Gastrocnemius medialis (tissue), 4 donors: ENCODE results near the gene ARID3B. TPM values are rescaled to one million over a fixed set of nuclear protein-coding genes. Genes with fewer than 3 reads are reported as not detected.
A peak's percentile ranks its signal among the peaks of the same experiment; 100 is the strongest.

Source experiments
- ATAC-seq, 2 donors: fragments of 150-250 bp; one replicate each; pipeline ENCODE4 v1.9.1; 2016
- DNase-seq, 2 donors: peaks; one replicate each; pipeline ENCODE4 v3.0.0-alpha.2; 2019
- H3K27ac ChIP-seq, 4 donors: fragments of 200-600 bp; sonication (generic); 1 replicate in 1 of 4; 2 replicates in 3 of 4; pipeline ENCODE4 v1.5.1; 2016 to 2018; ENCODE audit warnings: mild to moderate bottlenecking in 2 of 4, moderate library complexity in 1 of 4
- H3K27me3 ChIP-seq, 3 donors: fragments of 200-600 bp; sonication (generic) in 2 of 3; 1 replicate in 1 of 3; 2 replicates in 2 of 3; pipeline versions ENCODE4 v1.5.1 to v1.6.0; 2016 to 2019; ENCODE audit warnings: mild to moderate bottlenecking in 1 of 3, moderate library complexity in 1 of 3
- H3K36me3 ChIP-seq, 2 donors: fragments of 200-600 bp; sonication (generic) in 1 of 2; one replicate each; pipeline ENCODE4 v1.5.1; 2017 to 2018
- H3K4me1 ChIP-seq, 2 donors: fragments of 200-600 bp; sonication (generic) in 1 of 2; one replicate each; pipeline ENCODE4 v1.5.1; 2016 to 2017; ENCODE audit warnings: mild to moderate bottlenecking in 2 of 2
- H3K4me3 ChIP-seq, 4 donors: fragments of 200-600 bp; sonication (generic) in 3 of 4; 1 replicate in 1 of 4; 2 replicates in 3 of 4; pipeline ENCODE4 v1.5.1; 2016 to 2019; ENCODE audit warnings: mild to moderate bottlenecking in 2 of 4
- H3K9me3 ChIP-seq, 3 donors: fragments of 200-600 bp; sonication (generic) in 2 of 3; 1 replicate in 1 of 3; 2 replicates in 2 of 3; pipeline ENCODE4 v1.5.1; 2016 to 2019
- POLR2A ChIP-seq, 2 donors: fragments of 450-650 bp; IDR thresholded peaks; one replicate each; pipeline ENCODE4 v1.6.1; 2017; ENCODE audit warnings: antibody characterized with exemption in 2 of 2, mild to moderate bottlenecking in 2 of 2, moderate library complexity in 2 of 2
- in situ Hi-C, 4 donors: fragments of 200-750 bp; cut with MboI; loops; one replicate each; pipeline versions ENCODE4 v1.15.0 to v1.8.0; 2017; ENCODE audit warnings: low sequenced_read_pairs in 4 of 4
- intact Hi-C: fragments of 100-400 bp; cut with DNase I; formaldehyde crosslinking; loops from one replicate; pipeline ENCODE4 v1.15.1; 2023; ENCODE audit warnings: low total_unique reads
- total RNA-seq, 4 donors: library from RNA; depleted of rRNA; stranded (reverse); fragments of >200 nt; gene quantifications; one replicate each; pipeline versions ENCODE4 v1.1.0 to v1.2.3, GENCODE V29; 2016
- TF ChIP-seq, protein P1 (sequence below), 5 experiments: fragments of 450-650 bp in 3 of 5; fragments of 200-600 bp in 2 of 5; sonication (generic) in 2 of 5; IDR thresholded peaks in 4 of 5; conservative IDR thresholded peaks in 1 of 5; 1 replicate in 4 of 5; 2 replicates in 1 of 5; pipeline ENCODE4 v1.5.1; 2016 to 2019; ENCODE audit warnings: antibody characterized with exemption in 5 of 5, mild to moderate bottlenecking in 3 of 5, moderate library complexity in 3 of 5

Gene ARID3B
- total RNA-seq, 4 donors from 2014 or later: 1.8 to 6.7 (median 4.6) TPM

DNA sequence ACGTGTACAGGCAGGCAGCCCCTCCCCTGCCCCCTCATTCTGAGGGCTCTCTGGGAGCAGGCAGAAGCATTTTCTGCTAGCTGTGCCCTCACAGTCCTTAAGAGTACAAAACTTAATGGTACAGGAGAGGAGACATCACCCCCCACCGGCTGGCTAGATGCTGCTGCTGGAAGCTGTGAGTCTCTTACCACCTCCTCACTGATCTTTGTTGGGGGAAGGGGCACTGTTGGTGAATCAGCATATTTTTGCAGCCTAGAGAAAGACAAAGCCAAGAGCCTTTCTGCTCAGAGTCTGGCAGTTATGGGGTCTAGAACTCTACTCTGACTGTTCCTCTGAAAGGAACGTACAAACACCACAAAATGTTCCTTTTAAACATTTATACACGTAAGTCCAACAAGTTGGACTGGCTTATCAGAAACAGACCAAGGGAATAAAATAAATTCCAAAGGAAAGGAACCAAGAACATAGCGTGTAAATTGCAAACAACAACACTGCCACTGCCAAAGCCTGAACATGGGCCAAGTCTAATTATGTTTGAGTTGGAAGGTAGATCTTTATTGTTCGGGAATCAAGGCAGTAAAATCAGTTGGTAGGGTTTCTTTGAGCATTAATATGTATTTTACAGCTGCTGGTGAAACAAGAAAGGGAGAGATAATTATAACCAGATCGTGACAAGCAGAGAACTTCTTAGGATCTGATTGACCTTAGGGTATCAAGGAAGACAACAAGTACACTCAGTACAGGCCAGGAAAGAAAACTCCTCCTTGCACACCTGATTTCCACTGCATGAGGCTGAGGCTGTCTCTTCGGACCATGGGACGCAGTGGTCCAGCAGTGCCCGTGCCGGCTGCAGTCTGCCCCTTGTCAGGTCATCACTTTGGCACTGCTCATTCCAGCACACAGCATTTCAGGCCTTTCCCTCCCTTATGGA lies 102.0 kb downstream of the ARID3B start:
- Histone ChIP-seq H3K36me3 (peaks cover 0 to 17% of the 10 kb centered on the region in 2 donors), H3K9me3 (no peaks in the 10 kb centered on the region), H3K4me1 (peaks cover 45 to 61% of the 10 kb centered on the region in 2 donors), H3K27ac (peak overlapping the region; percentile 35 to 79 (median 44)), H3K27me3 (no peaks in the 10 kb centered on the region), H3K4me3 (peak overlapping the region in 1 of 4 donors; percentile 6)
- intact Hi-C loops (no loop called here), in situ Hi-C loops (loop anchor here in 3 of 4 donors (25.0 kb wide), 1 partner anchor 294 kb away; the partner anchor contains the start of gene COX5A (in 3 of the 3))
- DNase-seq (no peak), ATAC-seq (peak in 1 of 2 donors; percentile 72)
- no peak for TF ChIP-seq POLR2A (IDR thresholded peaks at IDR 0.05)
- TF ChIP-seq, protein P1, sequence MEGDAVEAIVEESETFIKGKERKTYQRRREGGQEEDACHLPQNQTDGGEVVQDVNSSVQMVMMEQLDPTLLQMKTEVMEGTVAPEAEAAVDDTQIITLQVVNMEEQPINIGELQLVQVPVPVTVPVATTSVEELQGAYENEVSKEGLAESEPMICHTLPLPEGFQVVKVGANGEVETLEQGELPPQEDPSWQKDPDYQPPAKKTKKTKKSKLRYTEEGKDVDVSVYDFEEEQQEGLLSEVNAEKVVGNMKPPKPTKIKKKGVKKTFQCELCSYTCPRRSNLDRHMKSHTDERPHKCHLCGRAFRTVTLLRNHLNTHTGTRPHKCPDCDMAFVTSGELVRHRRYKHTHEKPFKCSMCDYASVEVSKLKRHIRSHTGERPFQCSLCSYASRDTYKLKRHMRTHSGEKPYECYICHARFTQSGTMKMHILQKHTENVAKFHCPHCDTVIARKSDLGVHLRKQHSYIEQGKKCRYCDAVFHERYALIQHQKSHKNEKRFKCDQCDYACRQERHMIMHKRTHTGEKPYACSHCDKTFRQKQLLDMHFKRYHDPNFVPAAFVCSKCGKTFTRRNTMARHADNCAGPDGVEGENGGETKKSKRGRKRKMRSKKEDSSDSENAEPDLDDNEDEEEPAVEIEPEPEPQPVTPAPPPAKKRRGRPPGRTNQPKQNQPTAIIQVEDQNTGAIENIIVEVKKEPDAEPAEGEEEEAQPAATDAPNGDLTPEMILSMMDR (IDR thresholded peaks at IDR 0.05 in 4 of 5, conservative IDR thresholded peaks at IDR 0.05 in 1 of 5): no peak

- in situ Hi-C loops: loop anchor here in 3 of 4 donors (25.0 kb wide), 1 partner anchor 294 kb away; the partner anchor contains the start of gene COX5A (in 3 of the 3)
- Histone ChIP-seq H3K27me3 (no peaks in the 10 kb centered on the region), H3K36me3 (peaks cover 0 to 17% of the 10 kb centered on the region in 2 donors), H3K9me3 (no peaks in the 10 kb centered on the region), H3K4me1 (peaks cover 46 to 61% of the 10 kb centered on the region in 2 donors), H3K4me3 (no peak overlapping the region), H3K27ac (peak overlapping the region; percentile 35 to 79 (median 44))
- DNase-seq (no peak), ATAC-seq (no peak)
- intact Hi-C loops: no loop called here
- TF ChIP-seq POLR2A (IDR thresholded peaks at IDR 0.05): no peak
- TF ChIP-seq, protein P1 (IDR thresholded peaks at IDR 0.05 in 4 of 5, conservative IDR thresholded peaks at IDR 0.05 in 1 of 5): no peak
Measured at GRCh38 chr15:74643665-74644204, 102.7 kb downstream of the ARID3B start.

- Histone ChIP-seq H3K36me3 (no peaks in the 10 kb centered on the region), H3K27ac (no peak overlapping the region), H3K4me1 (peaks cover 56 to 65% of the 10 kb centered on the region in 2 donors), H3K4me3 (no peak overlapping the region), H3K27me3 (no peaks in the 10 kb centered on the region), H3K9me3 (no peaks in the 10 kb centered on the region)
- intact Hi-C loops (no loop called here), in situ Hi-C loops (loop anchor here in 3 of 4 donors (25.0 kb wide), 1 partner anchor 291 kb away; the partner anchor contains the start of gene COX5A (in 3 of the 3))
- ATAC-seq (no peak), DNase-seq (no peak)
- no peak for TF ChIP-seq POLR2A (IDR thresholded peaks at IDR 0.05)
- TF ChIP-seq, protein P1 (IDR thresholded peaks at IDR 0.05 in 4 of 5, conservative IDR thresholded peaks at IDR 0.05 in 1 of 5): no peak
Measured at GRCh38 chr15:74646480-74646879, 105.5 kb downstream of the ARID3B start.

Other genes starting within 250 kb of the ARID3B start
- 1 to 10 TPM in 1 of 4 donors, under 1 TPM in 3; 0.15 to 2.5 (median 0.67) TPM for gene CYP11A1, start 173.6 kb upstream of the ARID3B start, total RNA-seq
- gene SEMA7A, start 107.3 kb upstream of the ARID3B start, total RNA-seq: 1 to 10 TPM in 3 of 4 donors, under 1 TPM in 1; 0.51 to 2.7 (median 2.4) TPM
- gene UBL7, start 80.1 kb upstream of the ARID3B start, total RNA-seq: 100 to 1,000 TPM in 1 of 4 donors, 10 to 100 TPM in 3; 66.4 to 139 (median 83.2) TPM
- gene CLK3, start 74.6 kb downstream of the ARID3B start, total RNA-seq: 100 to 1,000 TPM in 2 of 4 donors, 10 to 100 TPM in 2; 45.4 to 152 (median 105) TPM
- 10 to 100 TPM in 3 of 4 donors, 1 to 10 TPM in 1; 7.9 to 19.4 (median 11.6) TPM for gene EDC3, start 154.8 kb downstream of the ARID3B start, total RNA-seq
- 1 to 10 TPM in 2 of 4 donors, under 1 TPM in 2; 0.41 to 3.0 (median 1.6) TPM for gene CYP1A1, start 184.3 kb downstream of the ARID3B start, total RNA-seq
- gene CYP1A2, start 207.6 kb downstream of the ARID3B start, total RNA-seq: not detected
- gene CSK, start 240.9 kb downstream of the ARID3B start, total RNA-seq: 10 to 100 TPM in 2 of 4 donors, 1 to 10 TPM in 2; 6.4 to 11.7 (median 10.8) TPM